WTC11 (cell line): ENCODE data around the gene PCSK5.

Source experiments
- CTCF ChIP-seq: fragments of 200-600 bp; IDR thresholded peaks from 2 replicates; pipeline ENCODE4 v1.8.0; 2022; ENCODE audit warnings: antibody characterized with exemption
- E2F4 ChIP-seq: sonication (generic); formaldehyde crosslinking; IDR thresholded peaks from 2 replicates; pipeline ENCODE4 v1.8.1; 2022; ENCODE audit warnings: low read depth, mild to moderate bottlenecking, moderate library complexity, missing genetic modification reagents, borderline replicate concordance
- IRF2 ChIP-seq: sonication (generic); formaldehyde crosslinking; IDR thresholded peaks from 2 replicates; pipeline ENCODE4 v1.8.0; 2022; ENCODE audit warnings: low read depth, missing genetic modification reagents, borderline replicate concordance
- SP1 ChIP-seq: sonication (generic); formaldehyde crosslinking; conservative IDR thresholded peaks from 2 replicates; pipeline ENCODE4 v1.8.1; 2022; ENCODE audit warnings: missing genetic modification reagents
- USF1 ChIP-seq: sonication (generic); formaldehyde crosslinking; IDR thresholded peaks from 2 replicates; pipeline ENCODE4 v1.8.0; 2022; ENCODE audit warnings: mild to moderate bottlenecking, missing genetic modification reagents
- ZNF232 ChIP-seq: sonication (generic); formaldehyde crosslinking; IDR thresholded peaks from 2 replicates; pipeline ENCODE4 v1.8.0; 2022; ENCODE audit warnings: mild to moderate bottlenecking, missing genetic modification reagents

- no peak for TF ChIP-seq SP1
- no peak for TF ChIP-seq IRF2 (CRISPR knock-in tag)
- no peak for TF ChIP-seq CTCF
- no peak for TF ChIP-seq ZNF232 (CRISPR knock-in tag)
- no peak for TF ChIP-seq E2F4 (CRISPR knock-in tag)
- no peak for TF ChIP-seq USF1 (CRISPR knock-in tag)
These were observed 134.8 kb downstream of the PCSK5 start for GRCh38 chr9:76025286-76025685.
